ENCODE measurements around the gene TMEM170A. TPM values are rescaled to one million over a fixed set of nuclear protein-coding genes. Genes with fewer than 3 reads are reported as not detected.

The TMEM170A gene
- total and polyA plus RNA-seq, 10 of the 15 experiments (the other 5 are each of a cell fraction or from before 2014, with no cell fraction given): 7.3 to 28.2 (median 20.9) TPM

- BruUV-seq (replicated peaks): no TSS peak
- Histone ChIP-seq H3K27ac (ENCODE audit: control insufficient read depth, insufficient read depth) (no peak overlapping the region), H3K4me1 (ENCODE audit: control insufficient read depth, insufficient read depth, low read length) (no peaks in the 10 kb centered on the region), H3K4me3 (no peak overlapping the region), H3K27me3 (replicated peaks in 1 of 2; ENCODE audit: control insufficient read depth in 2 of 2, insufficient read depth in 2 of 2, low read length in 1 of 2) (no peaks in the 10 kb centered on the region), H3K79me2 (ENCODE audit: control insufficient read depth, insufficient read depth, low read length) (no peaks in the 10 kb centered on the region), H3K9me3 (replicated peaks; ENCODE audit: control insufficient read depth, insufficient read depth, low read length) (no peaks in the 10 kb centered on the region), H3K4me2 (ENCODE audit: control insufficient read depth, insufficient read depth) (no peak overlapping the region), H3K9ac (ENCODE audit: control insufficient read depth, insufficient read depth, low read length) (no peak overlapping the region), H4K20me1 (ENCODE audit: control insufficient read depth, insufficient read depth) (no peaks in the 10 kb centered on the region), H2AFZ (ENCODE audit: control insufficient read depth, low read depth, low read length) (no peak overlapping the region), H3K36me3 (ENCODE audit: control insufficient read depth in 2 of 2, insufficient read depth in 2 of 2, low read length in 1 of 2) (peaks cover 0 to 3% of the 10 kb centered on the region in 2 experiments; a peak in 1 of 4 replicates)
- POLR2A ChIA-PET: interaction anchor here (1.3 kb wide), 1 partner anchor 11 kb away, joined by 3 read pairs; no protein-coding TSS in a partner anchor
- ATAC-seq (no peak), FAIRE-seq (no peak), DNase-seq (ENCODE audit: low read depth, low spot score) (no peak)
- in situ Hi-C loops (cut with MboI): no loop called here
- 91% methylated on average over 5 of the region's 5 CpGs for WGBS (ENCODE audit: insufficient coverage, insufficient replicate concordance, low lambda C conversion rate, missing lambda C conversion rate)
- SMC1A ChIA-PET (ENCODE audit: uncharacterized antibody, unreplicated experiment): interaction anchor here (4.1 kb wide), 1 partner anchor 12 kb away, joined by 20 read pairs; the partner anchor contains the start of gene CFDP1
- CTCF ChIA-PET: interaction anchor here (1.2 to 1.5 kb wide), 4 partner anchors 9 to 23 kb away, joined by 3 to 7 read pairs (median 6); partner anchors contain the start of gene TMEM170A
- TF ChIP-seq SKIL (IDR thresholded peaks at IDR 0.05; ENCODE audit: low read depth, poor library complexity, severe bottlenecking): no peak
- TF ChIP-seq NR2F1 (conservative IDR thresholded peaks at IDR 0.05): no peak
- TF ChIP-seq IKZF1 (conservative IDR thresholded peaks at IDR 0.05): no peak
- no peak for TF ChIP-seq CEBPZ (IDR thresholded peaks at IDR 0.05; ENCODE audit: low read depth, low read length)
- TF ChIP-seq KAT2A (conservative IDR thresholded peaks at IDR 0.05; ENCODE audit: control insufficient read depth, low read depth, low read length): no peak
- RAD21 ChIA-PET (ENCODE audit: unreplicated experiment): interaction anchor here (1.0 kb wide), 1 partner anchor 9 kb away, joined by 3 read pairs; no protein-coding TSS in a partner anchor
- intact Hi-C loops (cut with micrococcal nuclease; ENCODE audit: unreplicated experiment): no loop called here
Measured at GRCh38 chr16:75445298-75445697, 19.2 kb downstream of the TMEM170A start.
